Measurements from ENCODE around the gene CYB561A3. TPM values are rescaled to one million over a fixed set of nuclear protein-coding genes. Genes with fewer than 3 reads are reported as not detected.

The CYB561A3 gene
- total and polyA plus RNA-seq, 2 of the 13 experiments (the other 11 are each of a cell fraction or from before 2014, with no cell fraction given) = 11.4 to 14.9 TPM

DNA sequence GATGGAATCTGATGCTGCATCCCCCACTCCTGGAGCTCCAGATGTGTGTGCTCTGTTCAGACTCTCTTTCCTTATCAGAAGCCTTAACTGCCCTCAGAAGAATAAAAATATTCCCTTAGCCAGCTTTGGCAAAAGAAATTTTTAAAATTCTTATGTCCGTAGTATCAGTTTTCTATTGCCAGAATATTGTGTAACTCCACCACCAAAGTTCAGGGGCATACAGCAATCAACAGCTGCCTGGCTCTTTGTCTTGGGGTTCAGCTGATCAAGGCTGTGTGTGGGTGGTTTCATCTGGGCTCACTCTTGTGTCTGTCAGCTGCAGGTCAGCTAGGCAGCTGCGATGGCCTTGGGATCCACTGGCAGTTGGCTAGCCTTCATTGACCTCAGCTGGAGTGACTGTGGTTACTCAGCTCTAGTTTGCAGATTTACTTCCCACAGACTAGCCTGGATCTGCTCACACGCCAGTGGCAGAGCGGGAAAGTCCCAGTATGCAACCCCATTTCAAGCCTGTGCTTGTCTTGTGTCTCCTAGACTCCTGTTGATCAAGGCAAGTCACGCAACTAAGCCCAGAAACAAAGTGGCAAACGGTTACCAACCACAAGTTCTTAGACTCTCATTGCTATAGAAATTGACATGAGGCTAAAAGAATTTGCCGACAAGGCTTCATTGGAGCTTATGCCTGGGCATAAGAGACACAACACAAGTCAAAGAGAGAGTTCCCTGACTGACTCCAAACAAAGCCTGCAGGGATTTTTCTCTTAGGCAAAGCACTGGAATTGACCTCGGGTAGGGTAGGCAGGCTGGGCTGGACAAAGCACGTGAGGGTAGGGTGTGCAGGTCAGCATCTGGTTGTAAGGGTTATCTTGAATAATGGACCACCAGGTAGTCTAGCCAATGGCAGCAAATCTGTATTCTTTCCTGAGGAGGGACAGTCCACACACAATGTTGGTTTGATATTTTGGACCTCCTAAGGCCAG is 8.0 kb upstream of the CYB561A3 start (continued):
- TF ChIP-seq, protein P1, sequence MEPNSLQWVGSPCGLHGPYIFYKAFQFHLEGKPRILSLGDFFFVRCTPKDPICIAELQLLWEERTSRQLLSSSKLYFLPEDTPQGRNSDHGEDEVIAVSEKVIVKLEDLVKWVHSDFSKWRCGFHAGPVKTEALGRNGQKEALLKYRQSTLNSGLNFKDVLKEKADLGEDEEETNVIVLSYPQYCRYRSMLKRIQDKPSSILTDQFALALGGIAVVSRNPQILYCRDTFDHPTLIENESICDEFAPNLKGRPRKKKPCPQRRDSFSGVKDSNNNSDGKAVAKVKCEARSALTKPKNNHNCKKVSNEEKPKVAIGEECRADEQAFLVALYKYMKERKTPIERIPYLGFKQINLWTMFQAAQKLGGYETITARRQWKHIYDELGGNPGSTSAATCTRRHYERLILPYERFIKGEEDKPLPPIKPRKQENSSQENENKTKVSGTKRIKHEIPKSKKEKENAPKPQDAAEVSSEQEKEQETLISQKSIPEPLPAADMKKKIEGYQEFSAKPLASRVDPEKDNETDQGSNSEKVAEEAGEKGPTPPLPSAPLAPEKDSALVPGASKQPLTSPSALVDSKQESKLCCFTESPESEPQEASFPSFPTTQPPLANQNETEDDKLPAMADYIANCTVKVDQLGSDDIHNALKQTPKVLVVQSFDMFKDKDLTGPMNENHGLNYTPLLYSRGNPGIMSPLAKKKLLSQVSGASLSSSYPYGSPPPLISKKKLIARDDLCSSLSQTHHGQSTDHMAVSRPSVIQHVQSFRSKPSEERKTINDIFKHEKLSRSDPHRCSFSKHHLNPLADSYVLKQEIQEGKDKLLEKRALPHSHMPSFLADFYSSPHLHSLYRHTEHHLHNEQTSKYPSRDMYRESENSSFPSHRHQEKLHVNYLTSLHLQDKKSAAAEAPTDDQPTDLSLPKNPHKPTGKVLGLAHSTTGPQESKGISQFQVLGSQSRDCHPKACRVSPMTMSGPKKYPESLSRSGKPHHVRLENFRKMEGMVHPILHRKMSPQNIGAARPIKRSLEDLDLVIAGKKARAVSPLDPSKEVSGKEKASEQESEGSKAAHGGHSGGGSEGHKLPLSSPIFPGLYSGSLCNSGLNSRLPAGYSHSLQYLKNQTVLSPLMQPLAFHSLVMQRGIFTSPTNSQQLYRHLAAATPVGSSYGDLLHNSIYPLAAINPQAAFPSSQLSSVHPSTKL (CRISPR knock-in tag; IDR thresholded peaks at IDR 0.05) = peak; percentile 81
- TF ChIP-seq SMARCC2 (IDR thresholded peaks at IDR 0.05) (no peak), ZNF800 (CRISPR knock-in tag; IDR thresholded peaks at IDR 0.05) (peak; percentile 59; the same call in 1 of the 2 replicates), ZNF343 (CRISPR knock-in tag; IDR thresholded peaks at IDR 0.05) (0 out of 2 replicates have a peak, but pooled peaks have one; percentile 32), NBN (conservative IDR thresholded peaks at IDR 0.05) (no peak), GATAD2A (CRISPR knock-in tag; IDR thresholded peaks at IDR 0.05) (peak; percentile 61; the same call in 1 of the 2 replicates), TCF12 (IDR thresholded peaks at IDR 0.05) (no peak), TCF12 (CRISPR knock-in tag; IDR thresholded peaks at IDR 0.05) (peak; percentile 67; the same call in 1 of the 2 replicates), ZNF569 (CRISPR knock-in tag; IDR thresholded peaks at IDR 0.05; ENCODE audit: borderline replicate concordance) (0 out of 2 replicates have a peak, but pooled peaks have one; percentile 31), ZBTB3 (CRISPR knock-in tag; IDR thresholded peaks at IDR 0.05; ENCODE audit: borderline replicate concordance, low read depth) (peak; percentile 98; the same call in 1 of the 2 replicates), ZNF83 (CRISPR knock-in tag; IDR thresholded peaks at IDR 0.05; ENCODE audit: borderline replicate concordance) (no peak), XBP1 (CRISPR knock-in tag; IDR thresholded peaks at IDR 0.05) (no peak), HDAC2 (CRISPR knock-in tag; IDR thresholded peaks at IDR 0.05) (peak; percentile 73), ZNF761 (CRISPR knock-in tag; conservative IDR thresholded peaks at IDR 0.05) (no peak), ARNT (IDR thresholded peaks at IDR 0.05) (no peak), YY1 (IDR thresholded peaks at IDR 0.05; ENCODE audit: insufficient read depth, insufficient replicate concordance, low read depth, low read length) (peak; percentile 29), RARA (CRISPR knock-in tag; IDR thresholded peaks at IDR 0.05) (peak; percentile 80), AGO2 (optimal IDR thresholded peaks at IDR 0.05; ENCODE audit: low read depth, low read length) (no peak), NCOA2 (CRISPR knock-in tag; IDR thresholded peaks at IDR 0.05) (peak; percentile 81), ZNF775 (CRISPR knock-in tag; IDR thresholded peaks at IDR 0.05; ENCODE audit: borderline replicate concordance) (no peak), FOXK2 (IDR thresholded peaks at IDR 0.05) (peak; percentile 49; the same call in 1 of the 2 replicates), HOXA5 (CRISPR knock-in tag; IDR thresholded peaks at IDR 0.05) (peak; percentile 39; the same call in 1 of the 2 replicates), CHD2 (IDR thresholded peaks at IDR 0.05; ENCODE audit: low read depth, low read length) (no peak), SMAD3 (CRISPR knock-in tag; IDR thresholded peaks at IDR 0.05) (no peak)
- TF ChIP-seq, protein P2, sequence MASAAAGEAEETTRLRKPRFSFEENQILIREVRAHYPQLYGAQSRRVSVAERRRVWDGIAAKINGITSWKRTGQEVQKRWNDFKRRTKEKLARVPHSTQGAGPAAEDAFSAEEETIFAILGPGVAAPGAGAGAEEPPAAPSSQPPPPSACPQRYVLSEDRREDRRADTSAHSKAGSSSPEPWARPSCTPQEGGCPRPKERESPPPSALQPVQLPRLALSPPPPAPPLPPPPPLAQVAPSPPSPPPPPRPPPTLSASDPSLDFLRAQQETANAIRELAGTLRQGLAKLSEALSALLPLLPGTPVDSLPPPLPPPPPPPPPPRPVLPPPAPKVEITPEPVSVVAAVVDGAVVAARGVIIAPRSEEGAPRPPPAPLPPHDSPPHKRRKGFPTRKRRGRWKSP (CRISPR knock-in tag; IDR thresholded peaks at IDR 0.05) = 0 out of 2 replicates have a peak, but pooled peaks have one; percentile 30

All from HepG2 (cell line).